Fibroblast of villous mesenchyme (primary cell): ENCODE results near the gene RASSF1. TPM values are rescaled to one million over a fixed set of nuclear protein-coding genes. Genes with fewer than 3 reads are reported as not detected.

Source experiments
- DNase-seq: peaks from one replicate; pipeline ENCODE4 v3.0.0-alpha.2; 2010; ENCODE audit warnings: low read depth
- H3K4me3 ChIP-seq: 2 replicates; pipeline ENCODE4 v1.5.1; 2011; ENCODE audit warnings: low read depth, mild to moderate bottlenecking, low read length
- CTCF ChIP-seq: IDR thresholded peaks from 2 replicates; pipeline ENCODE4 v1.5.1; 2012; ENCODE audit warnings: low read depth, mild to moderate bottlenecking, low read length; ENCODE audit not compliant: insufficient read depth
- total RNA-seq: library from RNA; depleted of rRNA; stranded (reverse); fragments of >200 nt; gene quantifications from 2 replicates; pipeline ENCODE4 v1.2.3, GENCODE V29; 2012

Gene RASSF1
- total RNA-seq, 1 donor, result 36.3 TPM

- TF ChIP-seq CTCF, result peak; percentile 91
- DNase-seq, result peak; percentile 64
- no peak overlapping the region for H3K4me3 ChIP-seq
These were observed 16.1 kb downstream of the RASSF1 start for GRCh38 chr3:50324351-50325112.

GRCh38 chr3:50323614-50324199 is 16.9 kb downstream of the RASSF1 start:
- H3K4me3 ChIP-seq, result no peak overlapping the region
- no peak for TF ChIP-seq CTCF
- DNase-seq, result no peak

- no peak overlapping the region for H3K4me3 ChIP-seq
These were observed 17.5 kb downstream of the RASSF1 start for GRCh38 chr3:50323092-50323600.

GRCh38 chr3:50322386-50323091 is 18.1 kb downstream of the RASSF1 start, which contains the start of gene HYAL2:
Gene HYAL2, minus strand, starts transcription at chr3:50322745. Its CDS starts 2,256 bp downstream, at chr3:50320489.
- peak within 1 kb of the TSS; percentile 68 for H3K4me3 ChIP-seq
- no peak for TF ChIP-seq CTCF
- no peak for DNase-seq

More at GRCh38 chr3:50323092-50323600, 17.5 kb downstream of the RASSF1 start:
- no peak for TF ChIP-seq CTCF
- DNase-seq, result no peak

- peak overlapping the region; percentile 68 for H3K4me3 ChIP-seq
- TF ChIP-seq CTCF, result no peak
- DNase-seq, result no peak
These were observed 18.6 kb downstream of the RASSF1 start for GRCh38 chr3:50322115-50322385.

- peak; percentile 88 for DNase-seq
- TF ChIP-seq CTCF, result peak; percentile 46
- peak overlapping the region; percentile 68 for H3K4me3 ChIP-seq
These were observed 19.1 kb downstream of the RASSF1 start for GRCh38 chr3:50321336-50322114.
